Stimulated activated CD4-positive, alpha-beta T cell treated with anti-CD3 and anti-CD28 coated beads, Interleukin-15, amount 100 ng/mL, for 24 hours (primary cell): Measurements from ENCODE around the gene TBC1D3E.
"Not testable (repeated sequence)": the region's sequence is repeated elsewhere in the genome, so short reads cannot be mapped to it uniquely, and the experiment has no call there.

Source experiments
- DNase-seq: peaks from one replicate; pipeline ENCODE4 v3.0.0-alpha.2; 2020

Gene TBC1D3E

DNA sequence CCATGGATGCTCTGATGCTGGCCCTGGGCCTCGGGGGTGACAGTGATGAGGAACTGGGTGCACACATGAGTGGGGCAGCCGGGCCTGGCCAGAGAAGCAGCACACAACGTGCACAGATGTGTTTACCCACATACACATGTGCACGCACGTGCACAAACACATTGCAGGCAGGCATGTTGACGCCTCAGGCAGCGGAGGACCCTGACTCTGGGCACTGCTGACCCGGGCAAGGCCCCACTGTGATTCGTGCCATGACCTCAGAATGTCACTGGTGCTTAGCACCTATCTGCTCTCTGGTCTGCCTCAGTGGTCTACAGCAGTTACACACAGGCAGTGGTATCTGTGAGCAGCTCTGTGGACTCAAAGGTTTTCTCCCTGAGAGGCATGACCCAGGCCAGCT, at the start of gene TBC1D3E:
Gene TBC1D3E (plus strand): TSS at position 301 of the 400 bp plus-strand sequence. CDS start 1,545 bp downstream, outside the sequence.
- not testable (repeated sequence) for DNase-seq

DNA sequence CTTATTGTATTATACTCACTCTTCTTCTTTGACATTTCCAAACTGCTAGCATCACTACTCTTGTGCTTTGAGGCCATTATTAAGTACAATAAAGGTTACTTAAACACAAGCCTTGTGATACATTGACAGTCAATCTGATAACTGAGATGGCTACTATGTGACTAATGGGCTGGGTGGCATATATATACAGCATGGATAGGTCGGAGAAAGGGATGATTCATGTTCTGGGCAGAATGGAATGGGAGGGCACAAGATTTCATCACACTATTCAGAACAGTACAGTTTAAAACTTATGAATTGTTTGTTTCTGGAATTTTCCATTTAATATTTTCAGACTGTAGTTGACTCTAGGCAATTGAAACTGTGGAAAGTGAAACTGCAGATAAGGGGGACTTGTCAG, 40.4 kb upstream of the TBC1D3E start:
- not testable (repeated sequence) for DNase-seq

DNA sequence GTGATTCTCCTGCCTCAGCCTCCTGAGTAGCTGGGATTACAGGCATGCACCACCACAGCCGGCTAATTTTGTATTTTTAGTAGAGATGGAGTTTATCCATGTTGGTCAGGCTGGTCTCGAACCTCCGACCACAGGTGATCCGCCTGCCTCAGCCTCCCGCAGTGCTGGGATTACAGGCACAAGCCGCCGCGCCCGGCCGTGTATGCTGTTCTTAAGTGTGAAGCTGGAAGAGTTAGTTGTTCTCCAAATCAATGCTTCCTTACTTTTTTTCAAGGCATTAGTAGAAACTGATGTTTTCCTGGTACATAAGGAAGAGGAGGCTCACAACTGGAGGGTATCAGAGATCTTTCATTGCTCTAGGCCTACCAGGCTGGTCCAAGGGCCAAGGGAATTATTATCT, 39.6 kb upstream of the TBC1D3E start:
- not testable (repeated sequence) for DNase-seq

GRCh38 chr17:38094059-38094694, 33.6 kb upstream of the TBC1D3E start:
- DNase-seq, result not testable (repeated sequence)

- not testable (repeated sequence) for DNase-seq
These were observed 28.5 kb upstream of the TBC1D3E start for GRCh38 chr17:38099262-38099661.

GRCh38 chr17:38119829-38120228, 7.9 kb upstream of the TBC1D3E start:
- not testable (repeated sequence) for DNase-seq

DNA sequence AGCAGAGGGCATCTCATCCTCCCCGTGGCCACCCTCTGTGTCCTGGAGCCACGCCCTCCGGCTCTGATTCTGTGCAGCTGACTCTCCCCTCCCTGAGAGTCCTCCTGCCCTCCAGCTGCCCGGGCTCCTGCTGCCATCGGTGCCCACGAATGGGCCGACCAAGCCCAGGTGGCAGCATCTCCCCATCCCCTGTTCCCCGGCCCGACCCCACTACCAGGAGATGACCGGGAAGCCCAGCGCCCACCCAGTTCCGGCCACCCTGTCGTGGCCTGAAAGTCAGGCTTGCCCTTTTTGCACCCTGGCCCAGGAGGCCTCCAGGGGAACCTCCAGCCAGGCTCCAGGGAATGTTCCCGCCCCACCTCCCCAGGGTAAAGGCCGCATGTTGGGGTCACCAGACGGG, 7.1 kb downstream of the TBC1D3E start:
- not testable (repeated sequence) for DNase-seq
